A549 treated with CpdA at 1 μM for 4 hours (cell line): ENCODE results near the gene CASP6. TPM values are rescaled to one million over a fixed set of nuclear protein-coding genes. Genes with fewer than 3 reads are reported as not detected.

Experiments
- total RNA-seq: library from RNA; stranded (reverse); fragments of 200-300 nt; extraction: Qiagen RNA extraction; gene quantifications from 5 replicates; pipeline ENCODE4 v1.2.3, GENCODE V29; 2022; ENCODE audit warnings: low read depth

Gene CASP6
- 13.0 to 16.8 TPM (median 14.9 TPM) in 5 replicates for total RNA-seq

DNA sequence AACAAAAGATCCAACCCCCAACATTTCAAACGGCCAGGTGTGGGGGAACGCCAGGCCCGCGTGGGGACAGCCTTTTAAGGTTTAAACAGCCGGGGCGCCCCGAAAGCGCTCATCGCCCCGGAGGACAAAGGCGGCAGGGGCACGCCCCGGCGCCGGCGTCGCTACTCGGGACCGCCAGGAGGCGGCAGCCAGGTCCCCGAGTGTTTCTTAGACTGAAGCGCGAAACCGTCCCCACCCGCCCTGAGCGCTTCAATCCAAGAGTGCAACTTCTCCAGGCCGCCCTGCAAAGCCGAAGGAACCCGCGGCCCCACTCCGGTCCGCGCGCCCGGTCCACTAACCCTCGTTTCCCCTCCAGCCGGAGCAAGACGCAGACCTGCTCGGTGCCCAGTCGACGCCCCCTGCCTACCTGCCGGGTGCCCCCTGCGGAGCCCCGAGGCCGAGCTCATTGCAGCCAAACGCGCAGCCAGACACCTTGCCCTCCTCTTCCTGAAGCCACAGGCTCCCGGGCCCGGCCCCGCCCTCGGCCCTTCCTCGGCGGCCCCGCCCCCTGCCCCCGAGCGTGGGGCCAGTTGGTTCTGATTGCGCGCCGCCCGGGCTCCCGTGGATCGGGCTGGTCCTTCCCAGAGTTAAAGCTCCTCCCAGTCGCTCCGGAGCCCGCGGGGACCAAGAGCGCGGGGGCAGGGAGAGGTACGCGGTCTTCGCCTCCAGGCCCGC is at the start of gene CASP6:
TSS of gene CASP6 (minus strand) at position 496 of the 714 bp plus-strand sequence. CDS start at position 446, 50 bp downstream.

DNA sequence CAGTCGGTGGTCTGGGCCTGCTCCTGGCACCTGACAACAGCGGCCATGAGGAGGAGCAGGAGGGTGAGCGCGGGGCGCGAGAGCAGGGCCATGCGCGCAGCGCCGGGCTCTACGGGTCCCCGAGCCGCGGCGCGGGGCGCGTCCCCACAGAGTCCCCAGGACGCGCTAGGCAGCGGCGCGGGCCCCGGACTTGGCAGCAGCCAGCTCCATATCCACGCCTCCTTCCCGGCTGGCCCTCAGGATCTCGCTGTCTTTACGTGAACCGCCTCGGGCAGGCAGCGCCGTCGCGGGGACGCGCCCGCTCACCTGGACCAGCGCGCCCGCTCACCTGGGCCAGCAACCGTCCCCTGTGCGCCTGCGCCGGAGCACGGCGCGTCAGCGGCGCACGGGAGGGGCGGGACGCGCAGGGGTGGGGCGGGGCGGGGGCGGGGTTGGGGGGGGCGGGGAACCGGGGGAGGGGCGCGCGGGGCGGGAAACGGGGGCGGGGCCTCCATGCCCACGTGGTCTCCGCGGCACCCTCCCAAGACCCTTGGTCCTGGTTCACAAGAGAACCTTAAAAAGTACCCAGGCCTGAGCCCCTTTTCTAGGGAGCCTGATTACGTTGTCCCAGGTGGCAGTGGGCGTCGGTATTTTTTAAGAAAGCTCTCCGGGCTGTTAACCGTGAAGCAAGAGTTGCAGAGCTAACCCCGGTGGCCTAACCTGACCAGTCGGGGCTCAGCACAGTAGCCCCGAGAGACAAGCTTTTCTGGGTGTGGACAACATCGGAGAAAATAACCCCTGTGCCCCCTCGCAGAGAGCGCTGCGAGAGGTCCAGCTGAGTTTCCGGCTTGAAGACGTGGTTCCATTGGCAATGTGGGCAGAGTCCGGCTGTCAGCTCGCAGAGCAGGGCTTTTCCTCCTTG is 26.7 kb upstream of the CASP6 start, which contains the start of gene PLA2G12A:
TSS of gene PLA2G12A (minus strand) at position 353 of the 901 bp plus-strand sequence. CDS start at position 92, 261 bp downstream.

Other genes starting within 250 kb of the CASP6 start
- 12.0 to 18.6 TPM (median 17.5 TPM) in 5 replicates for gene MCUB, start 143.2 kb downstream of the CASP6 start, total RNA-seq
- 6.7 to 18.1 TPM (median 11.5 TPM) in 5 replicates for gene PLA2G12A, start 26.6 kb upstream of the CASP6 start, total RNA-seq
- gene CFI, start 98.6 kb upstream of the CASP6 start, total RNA-seq, result 0.26 to 0.69 TPM (median 0.42 TPM) in 5 replicates
- 41.1 to 51.6 TPM (median 44.5 TPM) in 5 replicates for gene GAR1, start 112.3 kb upstream of the CASP6 start, total RNA-seq
- gene RRH, start 124.5 kb upstream of the CASP6 start, total RNA-seq, result 0.06 to 0.08 TPM in 2 of 5 replicates, not detected in the others
- 0.05 to 0.07 TPM (median 0.06 TPM) in 5 replicates for gene LRIT3, start 144.7 kb upstream of the CASP6 start, total RNA-seq
- 0.13 to 1.9 TPM (median 0.42 TPM) in 5 replicates for gene EGF, start 209.4 kb upstream of the CASP6 start, total RNA-seq